ENCODE measurements around the gene U2AF2.

DNA sequence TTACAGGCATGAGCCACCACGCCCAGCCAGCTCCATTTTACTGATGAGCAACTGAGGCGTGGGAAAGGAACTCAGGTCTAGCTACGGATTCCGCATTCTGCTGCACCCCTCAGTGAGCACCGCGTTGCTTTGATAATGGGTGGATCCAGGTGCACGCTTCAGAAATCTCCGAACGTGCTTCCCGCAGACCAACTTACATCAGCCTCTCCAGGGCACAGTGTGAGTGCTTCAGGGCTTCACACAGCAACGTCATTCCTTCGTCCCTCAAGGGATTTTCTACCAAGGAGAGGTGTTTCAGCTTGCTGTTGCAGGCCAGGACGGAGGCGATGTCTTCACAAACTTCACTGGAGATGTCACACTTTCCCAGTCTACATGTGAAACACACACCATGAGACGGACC, 61.7 kb downstream of the U2AF2 start:
- TF ChIP-seq, protein P1, sequence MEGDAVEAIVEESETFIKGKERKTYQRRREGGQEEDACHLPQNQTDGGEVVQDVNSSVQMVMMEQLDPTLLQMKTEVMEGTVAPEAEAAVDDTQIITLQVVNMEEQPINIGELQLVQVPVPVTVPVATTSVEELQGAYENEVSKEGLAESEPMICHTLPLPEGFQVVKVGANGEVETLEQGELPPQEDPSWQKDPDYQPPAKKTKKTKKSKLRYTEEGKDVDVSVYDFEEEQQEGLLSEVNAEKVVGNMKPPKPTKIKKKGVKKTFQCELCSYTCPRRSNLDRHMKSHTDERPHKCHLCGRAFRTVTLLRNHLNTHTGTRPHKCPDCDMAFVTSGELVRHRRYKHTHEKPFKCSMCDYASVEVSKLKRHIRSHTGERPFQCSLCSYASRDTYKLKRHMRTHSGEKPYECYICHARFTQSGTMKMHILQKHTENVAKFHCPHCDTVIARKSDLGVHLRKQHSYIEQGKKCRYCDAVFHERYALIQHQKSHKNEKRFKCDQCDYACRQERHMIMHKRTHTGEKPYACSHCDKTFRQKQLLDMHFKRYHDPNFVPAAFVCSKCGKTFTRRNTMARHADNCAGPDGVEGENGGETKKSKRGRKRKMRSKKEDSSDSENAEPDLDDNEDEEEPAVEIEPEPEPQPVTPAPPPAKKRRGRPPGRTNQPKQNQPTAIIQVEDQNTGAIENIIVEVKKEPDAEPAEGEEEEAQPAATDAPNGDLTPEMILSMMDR (IDR thresholded peaks at IDR 0.05) = no peak
- TF ChIP-seq POLR2A (IDR thresholded peaks at IDR 0.05) (no peak), POLR2AphosphoS5 (IDR thresholded peaks at IDR 0.05; ENCODE audit: insufficient read depth in 1 of 2, low read depth in 1 of 2) (no peak)

Data from vagina (tissue), 2 donors.